Measurements from ENCODE around the gene PIKFYVE. TPM values are rescaled to one million over a fixed set of nuclear protein-coding genes. Genes with fewer than 3 reads are reported as not detected.

Gene PIKFYVE
- total and polyA plus RNA-seq, 3 donors from 2014 or later, result 29.0 to 55.0 (median 50.0) TPM

DNA sequence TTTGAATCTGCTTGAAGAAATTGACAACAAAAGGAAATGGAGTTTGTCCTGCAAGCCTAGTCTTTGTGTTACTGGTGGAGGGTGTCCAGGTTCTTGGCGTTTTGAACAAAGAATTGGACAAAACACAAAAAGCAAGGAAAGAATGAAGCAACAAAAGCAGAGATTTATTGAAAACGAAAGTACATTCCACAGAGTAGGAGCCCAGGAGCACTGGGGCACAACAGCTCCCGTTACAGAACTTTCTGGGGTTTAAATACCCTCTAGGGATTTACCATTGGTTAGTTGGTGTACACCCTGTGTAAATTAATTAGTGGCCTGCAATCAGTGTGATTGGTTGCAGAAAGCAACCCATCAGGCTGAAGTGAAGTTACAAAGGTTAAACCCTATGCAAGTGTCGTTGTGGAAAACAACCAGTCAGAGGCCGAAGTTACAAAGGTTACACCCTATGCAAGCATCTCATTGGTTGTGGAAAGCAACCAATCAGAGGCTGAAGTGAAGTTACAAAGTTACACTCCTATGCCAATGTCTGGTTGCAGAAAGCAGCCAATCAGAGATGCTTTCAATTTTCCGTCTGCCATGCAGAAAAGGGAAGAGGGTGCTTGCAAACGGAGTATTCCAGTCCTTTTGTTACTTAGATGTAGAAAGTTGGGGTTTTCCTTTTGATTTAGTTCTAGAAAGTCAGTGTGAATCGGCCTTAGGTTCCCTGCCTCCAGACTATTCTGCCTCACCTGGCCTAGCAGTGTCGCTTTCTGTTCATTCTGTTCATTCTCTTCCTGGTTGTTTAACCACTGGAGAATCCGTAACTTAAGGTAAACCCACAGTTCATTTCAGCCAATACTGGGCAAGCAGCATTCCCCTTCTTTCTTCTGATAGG lies 92.9 kb downstream of the PIKFYVE start:
- Histone ChIP-seq H3K27me3 (no peaks in the 10 kb centered on the region), H3K4me1 (no peaks in the 10 kb centered on the region), H3K36me3 (ENCODE audit: low read depth, missing control alignments) (no peaks in the 10 kb centered on the region), H3K4me3 (peak overlapping the region; percentile 36 to 37), H3K9me3 (no peaks in the 10 kb centered on the region), H3K27ac (no peak overlapping the region)
- intact Hi-C loops (cut with DNase I; ENCODE audit: low total_unique reads), result no loop called here
- TF ChIP-seq POLR2A (IDR thresholded peaks at IDR 0.05), result no peak
- TF ChIP-seq, protein P1, sequence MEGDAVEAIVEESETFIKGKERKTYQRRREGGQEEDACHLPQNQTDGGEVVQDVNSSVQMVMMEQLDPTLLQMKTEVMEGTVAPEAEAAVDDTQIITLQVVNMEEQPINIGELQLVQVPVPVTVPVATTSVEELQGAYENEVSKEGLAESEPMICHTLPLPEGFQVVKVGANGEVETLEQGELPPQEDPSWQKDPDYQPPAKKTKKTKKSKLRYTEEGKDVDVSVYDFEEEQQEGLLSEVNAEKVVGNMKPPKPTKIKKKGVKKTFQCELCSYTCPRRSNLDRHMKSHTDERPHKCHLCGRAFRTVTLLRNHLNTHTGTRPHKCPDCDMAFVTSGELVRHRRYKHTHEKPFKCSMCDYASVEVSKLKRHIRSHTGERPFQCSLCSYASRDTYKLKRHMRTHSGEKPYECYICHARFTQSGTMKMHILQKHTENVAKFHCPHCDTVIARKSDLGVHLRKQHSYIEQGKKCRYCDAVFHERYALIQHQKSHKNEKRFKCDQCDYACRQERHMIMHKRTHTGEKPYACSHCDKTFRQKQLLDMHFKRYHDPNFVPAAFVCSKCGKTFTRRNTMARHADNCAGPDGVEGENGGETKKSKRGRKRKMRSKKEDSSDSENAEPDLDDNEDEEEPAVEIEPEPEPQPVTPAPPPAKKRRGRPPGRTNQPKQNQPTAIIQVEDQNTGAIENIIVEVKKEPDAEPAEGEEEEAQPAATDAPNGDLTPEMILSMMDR (IDR thresholded peaks at IDR 0.05), result no peak
- 53 to 62% methylated on average over 10 of the region's 10 CpGs for WGBS, 2 donors
- peak; percentile 60 for DNase-seq

DNA sequence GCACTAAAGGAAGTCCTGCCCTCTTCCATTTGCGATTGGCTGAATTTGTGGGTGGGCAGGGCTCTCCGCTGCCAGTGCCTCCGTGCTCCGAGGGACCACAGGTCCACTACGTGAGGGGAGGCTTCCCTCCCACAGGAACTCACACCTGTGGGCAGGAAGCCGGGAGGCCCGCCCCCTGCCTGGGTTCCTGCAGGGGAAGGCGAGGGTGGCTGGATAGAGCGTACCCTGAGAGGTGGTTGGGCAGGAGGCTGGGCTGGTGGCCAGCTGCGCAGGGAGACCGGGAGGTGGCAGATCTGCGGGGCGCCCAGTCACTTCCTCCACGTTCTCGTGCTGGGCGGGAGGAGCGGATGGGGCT lies 93.6 kb downstream of the PIKFYVE start:
- Histone ChIP-seq H3K4me3 (peak overlapping the region; percentile 36 to 37), H3K4me1 (no peaks in the 10 kb centered on the region), H3K27me3 (no peaks in the 10 kb centered on the region), H3K36me3 (ENCODE audit: low read depth, missing control alignments) (no peaks in the 10 kb centered on the region), H3K27ac (no peak overlapping the region), H3K9me3 (no peaks in the 10 kb centered on the region)
- TF ChIP-seq, protein P1 (IDR thresholded peaks at IDR 0.05), result no peak
- no peak for TF ChIP-seq POLR2A (IDR thresholded peaks at IDR 0.05)
- WGBS, 2 donors, result 57 to 75% methylated on average over 14 to 17 of the region's 17 CpGs
- peak; percentile 75 for DNase-seq
- intact Hi-C loops (cut with DNase I; ENCODE audit: low total_unique reads), result no loop called here

DNA sequence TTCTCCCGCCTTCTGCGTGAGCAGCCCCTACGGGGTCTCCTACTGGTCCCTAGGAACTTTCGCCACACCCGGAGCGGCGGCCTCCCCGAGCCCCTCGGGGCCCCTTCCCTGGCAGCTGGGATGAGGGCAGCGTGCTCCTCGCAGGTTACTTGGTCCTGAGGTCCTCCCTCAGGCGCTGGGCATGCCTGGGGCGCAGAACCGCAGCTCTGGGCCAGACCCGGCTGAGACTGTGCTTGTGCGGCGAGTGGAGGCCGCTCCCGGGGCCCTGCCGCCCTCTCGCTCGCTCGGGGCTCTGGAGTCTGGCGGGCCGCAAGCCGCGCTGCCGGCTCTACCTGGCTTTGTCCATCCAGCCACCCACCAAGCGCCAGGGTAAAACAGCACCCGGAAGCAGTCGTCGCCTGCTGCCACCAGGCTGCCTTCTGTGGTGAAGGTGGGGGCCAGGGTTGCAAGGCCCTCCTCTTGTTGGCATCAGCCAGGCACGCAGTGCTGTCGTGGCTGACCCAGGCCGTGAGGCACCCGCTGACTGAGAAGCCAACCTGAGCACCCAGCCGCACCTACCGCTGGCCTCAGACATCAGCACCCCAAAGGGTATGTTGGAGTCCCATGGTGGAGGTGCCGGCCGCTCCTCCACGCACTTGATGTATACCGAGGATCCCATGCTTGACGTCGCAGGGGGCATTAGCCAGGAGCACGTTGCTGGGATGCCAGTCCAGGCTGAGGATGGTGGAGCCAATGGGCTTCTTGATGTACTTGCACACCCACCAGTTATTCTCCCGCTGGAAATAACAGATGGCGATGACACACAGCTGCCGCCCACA lies 94.4 kb downstream of the PIKFYVE start:
- H3K36me3 ChIP-seq (ENCODE audit: low read depth, missing control alignments), result no peaks in the 10 kb centered on the region
- intact Hi-C loops (cut with DNase I; ENCODE audit: low total_unique reads), result no loop called here
- H3K27ac ChIP-seq, result no peak overlapping the region
- H3K4me1 ChIP-seq, result no peaks in the 10 kb centered on the region
- no peak for TF ChIP-seq POLR2A (IDR thresholded peaks at IDR 0.05)
- TF ChIP-seq, protein P1 (IDR thresholded peaks at IDR 0.05), result no peak
- DNase-seq, result peak; percentile 14
- whole genome bisulfite sequencing, 2 donors, result 60 to 72% methylated on average over 10 to 38 of the region's 48 CpGs
- H3K27me3 ChIP-seq, result no peaks in the 10 kb centered on the region
- H3K9me3 ChIP-seq, result no peaks in the 10 kb centered on the region
- H3K4me3 ChIP-seq, result peak overlapping the region; percentile 36 to 37

DNA sequence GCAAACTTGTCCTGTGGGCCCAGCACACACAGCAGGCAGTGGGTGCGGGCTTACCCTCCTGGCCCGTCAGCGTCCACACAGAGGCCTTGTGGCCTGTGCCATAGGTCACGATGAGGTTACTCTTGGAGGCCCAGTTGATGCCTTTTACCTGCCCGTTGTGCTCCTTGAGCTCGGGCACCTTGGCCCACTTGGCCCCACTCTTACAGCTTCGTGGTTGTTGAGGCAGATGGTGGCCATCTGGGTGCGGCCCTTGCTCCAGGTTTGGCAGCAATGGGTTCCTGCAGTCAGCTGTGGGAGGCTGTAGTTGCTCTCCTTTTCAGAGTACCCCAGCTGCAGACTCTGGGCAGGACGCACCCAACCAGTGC lies 95.0 kb downstream of the PIKFYVE start:
- H3K27ac ChIP-seq, result no peak overlapping the region
- no peaks in the 10 kb centered on the region for H3K9me3 ChIP-seq
- intact Hi-C loops (cut with DNase I; ENCODE audit: low total_unique reads), result no loop called here
- H3K27me3 ChIP-seq, result no peaks in the 10 kb centered on the region
- no peak for DNase-seq
- TF ChIP-seq, protein P1 (IDR thresholded peaks at IDR 0.05), result no peak
- no peak for TF ChIP-seq POLR2A (IDR thresholded peaks at IDR 0.05)
- H3K36me3 ChIP-seq (ENCODE audit: low read depth, missing control alignments), result no peaks in the 10 kb centered on the region
- no peaks in the 10 kb centered on the region for H3K4me1 ChIP-seq
- WGBS, 2 donors, result 43 to 75% methylated on average over 7 to 9 of the region's 9 CpGs
- H3K4me3 ChIP-seq, result peak overlapping the region in 1 of 2 donors; percentile 37
